DMS153 treated with DMSO at 0.1 percent for 48 hours (cell line): ENCODE measurements around the gene SLC25A1.
A peak's percentile ranks its signal among the peaks of the same experiment; 100 is the strongest.

Experiments
- DNase-seq: peaks from one replicate; lab custom pipeline; 2025; ENCODE audit not compliant: unreplicated experiment; lab: John Stamatoyannopoulos, UW

The SLC25A1 gene

DNA sequence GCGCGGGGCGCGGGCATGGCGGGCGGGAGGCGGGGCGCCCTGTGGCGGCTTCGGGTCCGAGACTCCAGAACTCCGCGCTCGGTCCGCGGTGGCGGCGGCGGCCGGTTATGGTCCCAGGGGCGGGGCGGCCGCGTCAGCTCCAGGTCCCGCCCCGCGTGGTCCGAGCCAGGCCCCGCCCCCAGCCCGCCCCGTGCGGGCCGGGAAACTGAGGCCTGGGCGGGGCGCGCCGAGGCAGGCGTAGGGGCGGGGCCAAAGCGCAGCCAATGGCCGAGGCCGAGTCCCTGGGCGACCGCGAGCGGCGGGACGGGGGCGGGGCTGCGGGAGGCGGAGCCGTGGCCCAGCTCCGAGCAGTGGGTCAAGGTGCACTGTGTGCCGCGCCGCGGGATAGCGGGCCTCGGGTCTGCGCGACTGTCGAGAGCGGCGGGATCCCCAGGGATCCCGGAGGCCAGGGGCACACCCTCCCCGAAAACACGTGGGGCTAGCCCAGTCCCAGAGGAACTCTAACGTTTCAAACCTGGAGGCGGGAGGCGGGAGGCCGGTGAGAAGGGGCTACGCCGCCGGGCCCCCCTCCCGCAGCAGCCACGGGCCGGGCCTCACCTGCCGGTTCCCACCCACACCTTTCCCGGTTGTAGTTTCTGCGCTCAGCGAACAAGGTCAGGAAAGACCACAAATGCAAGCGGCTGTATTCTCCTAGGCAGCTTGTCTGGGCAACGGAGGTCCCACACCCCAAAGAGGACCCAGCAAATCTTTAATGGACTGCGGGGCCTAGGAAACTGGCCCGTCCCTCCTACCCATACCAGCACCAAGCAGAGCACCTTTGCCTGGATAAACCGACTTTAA, at the start of gene SLC25A1:
SLC25A1 (minus strand) TSS at position 80 of the 840 bp plus-strand sequence; CDS start at position 17, 63 bp downstream.
- peak; percentile 88 for DNase-seq

GRCh38 chr22:19228179-19228578, 49.6 kb upstream of the SLC25A1 start:
- DNase-seq, result no peak

- no peak for DNase-seq
Measured at GRCh38 chr22:19226428-19226827, 47.9 kb upstream of the SLC25A1 start.

DNA sequence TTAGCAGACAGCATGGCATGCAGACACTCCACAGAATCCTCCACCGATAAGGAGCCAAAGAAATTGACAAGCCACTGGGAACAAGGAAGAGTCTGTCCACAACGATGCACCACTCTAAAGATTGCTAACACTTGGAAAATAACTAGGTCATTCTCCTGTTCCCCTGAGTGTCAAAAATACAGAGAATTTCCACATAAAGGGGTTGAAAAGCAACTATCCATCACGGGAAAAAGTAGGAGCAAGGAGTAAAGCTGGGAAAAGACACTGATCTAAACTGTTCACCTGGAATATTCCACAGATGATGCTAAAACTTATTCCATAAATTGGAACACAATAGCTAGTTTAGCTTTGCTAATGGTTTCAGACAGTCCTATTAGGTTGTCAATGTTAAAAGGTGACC, 47.0 kb upstream of the SLC25A1 start:
- no peak for DNase-seq

DNA sequence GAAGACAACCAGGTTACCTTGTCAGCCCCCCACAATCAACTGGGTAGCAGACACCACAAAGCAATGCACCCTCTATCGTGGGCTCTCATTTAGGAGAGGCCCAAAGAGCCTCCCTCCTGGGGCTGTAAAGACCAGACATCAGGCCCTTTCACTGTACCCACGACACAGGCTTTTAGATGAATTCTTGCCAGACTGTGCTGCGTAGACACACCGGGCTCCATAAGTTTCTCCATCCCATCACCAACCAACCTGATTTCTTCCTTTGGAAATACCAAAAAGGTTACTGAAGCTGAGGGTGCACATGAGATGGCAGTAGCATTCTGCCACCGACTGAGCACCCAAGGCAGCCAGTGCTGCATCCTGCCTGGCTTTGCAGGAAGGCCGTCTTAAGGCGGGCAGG, 46.4 kb upstream of the SLC25A1 start:
- no peak for DNase-seq

GRCh38 chr22:19224557-19224956, 46.0 kb upstream of the SLC25A1 start:
- no peak for DNase-seq

DNA sequence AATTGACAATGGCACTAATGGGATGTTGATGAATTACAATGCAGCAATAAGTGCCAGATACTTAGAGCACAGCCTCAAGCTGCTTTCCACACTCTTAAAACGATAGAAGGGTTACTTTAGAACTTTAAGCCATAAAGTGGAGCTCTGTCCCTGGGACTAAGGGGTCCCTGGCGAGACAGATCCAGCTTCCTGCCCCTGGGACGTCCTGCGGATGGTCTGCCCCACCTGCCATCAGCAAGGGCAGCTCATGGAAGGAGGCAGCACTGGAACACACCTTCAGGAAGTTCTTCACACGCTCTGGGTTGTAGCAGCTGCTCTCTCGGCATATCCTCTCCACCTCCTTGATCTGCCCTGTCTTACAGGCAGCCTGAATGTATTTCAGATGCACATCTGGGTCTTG, 45.1 kb upstream of the SLC25A1 start:
- DNase-seq, result no peak

- DNase-seq, result no peak
Measured at GRCh38 chr22:19223110-19223509, 44.6 kb upstream of the SLC25A1 start.

- DNase-seq, result no peak
Measured at GRCh38 chr22:19222242-19223005, 43.9 kb upstream of the SLC25A1 start.

DNA sequence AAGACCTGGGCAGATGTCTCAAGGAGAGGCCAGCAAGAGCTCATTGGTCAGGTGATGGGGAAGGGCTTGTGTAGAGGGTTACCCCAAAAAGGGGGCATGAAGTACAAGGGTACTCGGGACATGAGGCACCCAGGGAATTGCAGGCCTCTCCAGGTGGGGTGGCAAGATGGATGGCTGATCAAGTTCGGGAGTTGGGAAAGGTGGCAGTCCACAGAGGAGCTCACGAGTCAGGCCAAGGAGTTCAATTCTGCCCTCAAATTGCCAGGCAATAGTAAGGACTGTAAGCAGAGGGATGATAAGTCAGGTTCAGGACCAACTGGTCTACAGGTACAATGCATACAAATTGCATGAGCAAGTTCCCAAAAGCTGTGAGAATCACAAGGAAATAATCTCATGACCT, 42.3 kb upstream of the SLC25A1 start:
- DNase-seq, result no peak

GRCh38 chr22:19218541-19219233, 40.2 kb upstream of the SLC25A1 start:
- no peak for DNase-seq

GRCh38 chr22:19216579-19216978, 38.0 kb upstream of the SLC25A1 start:
- no peak for DNase-seq

GRCh38 chr22:19215360-19215759, 36.8 kb upstream of the SLC25A1 start:
- no peak for DNase-seq

GRCh38 chr22:19214078-19214473, 35.5 kb upstream of the SLC25A1 start:
- DNase-seq, result no peak

DNA sequence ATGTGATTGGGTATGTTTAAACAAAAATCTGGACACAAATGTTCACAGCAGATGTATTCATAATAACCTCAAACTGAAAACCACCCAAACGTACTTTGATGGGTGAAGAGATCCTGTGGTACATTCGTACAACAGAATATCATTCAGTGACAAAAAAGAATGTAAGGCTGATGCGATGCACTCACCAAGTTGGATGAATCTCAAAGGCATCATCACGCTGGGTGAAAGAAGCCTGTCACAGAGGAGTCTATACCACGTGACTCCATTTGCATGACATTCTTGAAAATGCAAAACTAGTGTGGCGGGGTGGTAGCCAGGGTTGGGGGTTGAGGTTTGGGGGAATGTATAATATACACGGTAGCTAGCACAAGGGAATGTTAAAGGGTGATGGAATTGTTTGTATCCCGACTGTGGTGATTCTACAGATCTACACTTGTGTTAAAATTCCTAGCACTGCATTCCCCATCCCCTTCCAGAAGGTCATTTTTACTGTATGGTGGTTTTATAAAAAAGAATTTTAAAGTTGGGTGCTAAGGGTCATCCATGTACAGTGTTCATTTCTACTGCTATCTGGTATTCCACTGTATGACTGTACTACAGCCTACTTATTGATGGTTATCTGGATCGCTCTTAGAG, 35.0 kb upstream of the SLC25A1 start:
- DNase-seq, result no peak

DNA sequence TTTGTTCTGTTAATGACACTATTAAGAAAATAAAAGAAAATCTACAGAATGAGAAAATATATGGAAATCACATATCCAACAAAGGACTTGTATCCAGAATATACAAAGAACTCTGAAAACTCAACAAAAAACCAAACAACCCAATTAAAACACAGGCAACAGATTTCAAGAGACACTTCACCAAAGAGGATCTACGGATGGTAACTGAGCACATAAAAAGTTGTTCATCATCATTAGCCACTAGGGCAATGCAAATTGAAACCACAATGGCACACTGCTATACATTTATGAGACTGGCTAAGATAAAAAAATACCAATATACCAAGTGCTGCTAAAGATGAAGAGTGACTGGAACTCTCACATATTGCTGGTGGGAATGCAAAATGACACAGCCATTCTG, 34.5 kb upstream of the SLC25A1 start:
- no peak for DNase-seq

- no peak for DNase-seq
Measured at GRCh38 chr22:19212302-19212870, 33.9 kb upstream of the SLC25A1 start.

GRCh38 chr22:19210188-19210587, 31.7 kb upstream of the SLC25A1 start:
- DNase-seq, result no peak

DNA sequence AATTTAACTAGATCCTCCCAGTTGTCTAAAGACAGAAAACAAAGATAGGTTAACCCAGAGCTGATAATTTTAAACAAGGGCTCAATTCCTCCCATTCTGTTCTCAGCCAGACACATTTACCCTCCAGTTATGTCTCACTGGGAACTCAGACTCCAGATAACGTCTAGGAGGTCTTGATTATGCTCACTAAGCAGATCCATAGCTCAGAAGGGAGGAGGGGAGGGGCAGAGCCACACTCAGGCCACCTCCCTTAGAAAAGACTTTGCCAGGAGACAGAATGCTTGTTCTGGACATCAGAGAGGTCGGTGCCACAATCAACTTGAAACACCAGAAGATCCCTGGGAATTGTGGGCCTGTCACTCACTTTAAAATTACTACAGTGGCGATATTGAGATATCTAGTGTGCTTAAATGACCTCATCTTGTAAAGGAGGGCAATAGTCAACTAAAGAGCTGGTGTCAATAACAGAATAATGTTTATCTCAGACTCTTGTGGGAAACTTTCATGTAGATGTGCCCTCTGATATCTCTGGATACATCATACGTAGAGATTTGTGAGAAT, 29.8 kb upstream of the SLC25A1 start:
- no peak for DNase-seq

GRCh38 chr22:19207884-19208283, 29.3 kb upstream of the SLC25A1 start:
- no peak for DNase-seq

DNA sequence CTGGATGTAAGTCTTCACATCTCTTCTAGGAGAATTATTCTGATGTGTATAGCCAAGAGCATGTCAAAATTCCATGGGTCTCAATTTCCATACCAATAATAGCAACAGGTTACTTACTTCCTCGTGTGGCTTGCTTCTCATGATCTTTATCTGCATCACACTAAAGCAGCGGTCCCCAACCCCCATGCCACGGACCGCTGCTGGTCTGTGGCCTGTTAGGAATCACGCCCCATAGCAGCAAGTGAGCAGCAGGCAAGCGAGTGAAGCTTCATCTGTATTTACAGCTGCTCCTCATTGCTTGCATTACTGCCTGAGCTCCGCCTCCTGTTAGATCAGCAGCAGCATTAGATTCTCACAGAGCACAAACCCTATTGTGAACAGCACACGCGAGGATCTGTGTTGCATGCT, 28.9 kb upstream of the SLC25A1 start:
- DNase-seq, result no peak
